NOMO-1 treated with dmso at 0.1 percent for 144 hours (cell line): Measurements from ENCODE around the gene TTC9B.
"Not testable (repeated sequence)": the region's sequence is repeated elsewhere in the genome, so short reads cannot be mapped to it uniquely, and the experiment has no call there.

Source experiments
- DNase-seq: peaks from one replicate; lab custom pipeline; 2025; ENCODE audit not compliant: unreplicated experiment; lab: John Stamatoyannopoulos, UW

Gene TTC9B

GRCh38 chr19:40174092-40174491 is 44.1 kb downstream of the TTC9B start:
- DNase-seq, result no peak

DNA sequence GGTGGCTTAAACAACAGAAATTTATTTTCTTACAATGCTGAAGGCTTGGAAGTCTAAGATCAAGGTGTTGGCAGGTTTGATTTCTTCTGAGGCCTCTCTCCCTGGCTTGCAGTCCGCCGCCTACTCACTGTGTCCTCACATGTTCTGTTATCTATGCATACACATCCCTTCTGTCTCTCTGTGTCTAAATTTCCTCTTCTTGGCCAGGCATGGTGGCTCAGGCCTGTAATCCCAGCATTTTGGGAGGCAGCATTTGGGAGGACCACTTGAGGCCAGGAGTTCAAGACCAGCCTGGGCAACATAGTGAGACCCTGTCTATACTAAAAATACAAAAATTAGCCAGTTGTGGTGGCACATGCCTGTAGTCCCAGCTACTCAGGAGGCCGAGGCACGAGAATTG is 46.9 kb downstream of the TTC9B start:
- not testable (repeated sequence) for DNase-seq

DNA sequence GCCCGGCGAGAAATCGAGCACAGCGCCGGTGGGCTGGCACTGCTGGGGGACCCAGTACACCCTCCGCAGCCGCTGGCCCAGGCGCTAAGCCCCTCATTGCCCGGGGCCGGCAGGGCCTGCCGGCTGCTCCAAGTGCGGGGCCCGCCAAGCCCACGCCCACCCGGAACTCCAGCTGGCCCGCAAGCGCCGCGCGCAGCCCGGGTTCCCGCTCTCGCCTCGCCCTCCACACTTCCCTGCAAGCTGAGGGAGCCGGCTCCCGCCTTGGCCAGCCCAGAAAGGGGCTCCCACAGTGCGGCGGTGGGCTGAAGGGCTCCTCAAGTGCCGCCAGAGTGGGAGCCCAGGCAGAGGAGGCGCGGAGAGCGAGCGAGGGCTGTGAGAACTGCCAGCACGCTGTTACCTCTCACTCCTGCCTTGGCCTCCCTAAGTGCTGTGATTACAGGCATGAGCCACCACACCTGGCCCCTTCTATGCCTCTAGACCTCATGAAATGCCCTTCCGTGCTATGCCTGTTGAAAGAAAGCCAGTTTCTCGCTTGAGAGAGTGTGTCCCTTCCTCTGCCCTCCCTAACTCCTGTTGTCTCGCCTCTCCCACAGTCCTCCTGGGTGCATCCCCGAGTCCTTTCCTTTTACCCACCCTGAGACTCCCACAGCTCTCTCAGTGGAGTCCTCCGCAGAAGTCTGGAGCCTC is 47.7 kb downstream of the TTC9B start:
- DNase-seq, result not testable (repeated sequence)

DNA sequence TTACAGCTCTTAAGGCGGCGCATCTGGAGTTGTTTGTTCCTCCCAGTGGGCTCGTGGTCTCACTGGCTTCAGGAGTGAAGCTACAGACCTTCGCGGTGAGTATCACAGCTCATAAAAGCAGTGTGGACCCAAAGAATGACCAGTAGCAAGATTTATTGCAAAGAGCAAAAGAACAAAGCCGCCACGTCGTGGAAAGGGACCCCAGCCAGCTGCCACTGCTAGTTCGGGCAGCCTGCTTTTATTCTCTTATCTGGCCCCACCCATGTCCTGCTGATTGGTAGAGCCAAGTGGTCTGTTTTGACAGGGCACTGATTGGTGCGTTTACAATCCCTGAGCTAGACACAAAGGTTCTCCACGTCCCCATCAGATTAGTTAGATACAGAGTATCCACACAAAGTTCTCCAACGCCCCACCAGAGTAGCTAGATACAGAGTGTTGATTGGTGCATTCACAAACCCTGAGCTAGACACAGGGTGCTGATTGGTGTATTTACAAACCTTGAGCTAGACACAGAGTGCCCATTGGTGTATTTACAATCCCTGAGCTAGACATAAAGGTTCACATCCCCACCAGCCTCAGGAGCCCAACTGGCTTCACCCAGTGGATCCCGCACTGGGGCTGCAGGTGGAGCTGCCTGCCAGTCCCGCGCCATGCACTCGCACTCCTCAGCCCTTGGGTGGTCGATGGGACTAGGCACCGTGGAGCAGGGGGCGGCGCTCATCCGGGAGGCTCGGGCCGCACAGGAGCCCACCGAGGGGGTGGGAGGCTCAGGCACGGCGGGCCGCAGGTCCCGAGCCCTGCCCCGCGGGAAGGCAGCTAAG is 48.5 kb downstream of the TTC9B start:
- not testable (repeated sequence) for DNase-seq
